Stimulated activated CD8-positive, alpha-beta memory T cell treated with anti-CD3 and anti-CD28 coated beads, Interleukin-7, amount 100 ng/mL, for 1 hour (primary cell): Measurements from ENCODE around the gene ADORA2B.
"Not testable (repeated sequence)": the region's sequence is repeated elsewhere in the genome, so short reads cannot be mapped to it uniquely, and the experiment has no call there.

Experiments
- DNase-seq, 2 donors: peaks; one replicate each; pipeline ENCODE4 v3.0.0-alpha.2; 2020; ENCODE audit warnings: low read depth in 2 of 2

The ADORA2B gene

DNA sequence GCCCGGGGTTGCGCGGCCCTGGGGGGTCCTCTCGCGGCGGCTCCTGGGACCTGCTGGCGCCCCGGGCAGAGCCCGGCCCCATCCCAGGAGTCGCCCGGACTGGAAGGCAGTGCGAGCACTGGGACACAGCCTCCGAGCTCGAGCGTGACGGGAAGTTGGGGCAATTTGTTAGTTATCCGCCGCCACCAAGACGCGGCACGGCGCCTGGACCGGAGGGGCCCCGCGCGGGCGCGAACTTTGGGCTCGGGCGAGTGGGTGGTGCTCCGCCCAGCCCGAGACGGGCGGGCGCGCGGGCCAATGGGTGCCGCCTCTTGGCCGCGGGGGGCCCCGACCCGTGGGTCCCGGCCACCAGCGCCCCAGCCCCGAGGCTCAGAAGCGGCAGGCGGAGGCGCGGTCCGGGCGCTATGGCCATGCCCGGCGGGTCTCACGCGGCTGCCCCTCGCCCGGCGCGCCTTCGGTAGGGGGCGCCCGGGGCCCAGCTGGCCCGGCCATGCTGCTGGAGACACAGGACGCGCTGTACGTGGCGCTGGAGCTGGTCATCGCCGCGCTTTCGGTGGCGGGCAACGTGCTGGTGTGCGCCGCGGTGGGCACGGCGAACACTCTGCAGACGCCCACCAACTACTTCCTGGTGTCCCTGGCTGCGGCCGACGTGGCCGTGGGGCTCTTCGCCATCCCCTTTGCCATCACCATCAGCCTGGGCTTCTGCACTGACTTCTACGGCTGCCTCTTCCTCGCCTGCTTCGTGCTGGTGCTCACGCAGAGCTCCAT, at the start of gene ADORA2B:
Gene ADORA2B (plus strand): TSS at position 372 of the 768 bp plus-strand sequence. CDS start 119 bp downstream, at position 491.
- DNase-seq, result no peak

DNA sequence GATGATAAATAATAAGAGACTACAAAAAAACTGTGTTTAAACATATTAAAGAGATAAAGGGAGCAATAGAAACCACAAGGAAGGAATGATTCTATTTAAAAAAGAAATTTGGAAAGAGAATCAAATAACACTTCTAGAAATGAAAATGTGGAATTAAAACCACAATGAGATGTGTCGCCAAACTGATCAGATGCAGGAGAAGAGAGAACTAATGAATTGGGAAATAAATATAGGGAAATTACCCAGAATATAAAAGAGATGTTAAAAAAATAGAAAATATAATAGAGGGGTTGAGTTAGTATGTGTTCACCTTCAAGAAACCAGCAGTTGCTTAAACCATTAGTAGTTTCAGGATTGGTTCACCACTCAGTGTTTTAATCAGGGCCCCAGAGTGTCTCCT, 48.7 kb upstream of the ADORA2B start:
- no peak for DNase-seq

DNA sequence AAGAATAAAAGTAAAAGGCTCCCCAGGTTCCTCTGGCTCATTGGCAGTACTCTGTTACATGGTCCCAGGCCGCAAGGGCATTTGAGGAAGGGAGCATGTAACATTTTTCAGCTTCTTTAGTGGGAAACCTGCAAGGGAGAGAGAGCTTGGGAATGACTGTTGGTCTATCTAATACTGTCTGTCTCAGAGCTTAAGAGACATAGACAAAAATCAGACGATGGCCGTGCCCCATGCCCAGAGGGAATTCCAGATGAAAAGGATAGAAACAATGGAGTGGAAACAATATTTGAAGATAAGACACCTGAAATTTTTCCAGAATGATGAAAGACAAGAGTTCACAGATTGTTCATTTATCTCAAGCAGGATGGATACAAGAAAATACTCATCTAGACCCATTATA, 48.1 kb upstream of the ADORA2B start:
- no peak for DNase-seq

DNA sequence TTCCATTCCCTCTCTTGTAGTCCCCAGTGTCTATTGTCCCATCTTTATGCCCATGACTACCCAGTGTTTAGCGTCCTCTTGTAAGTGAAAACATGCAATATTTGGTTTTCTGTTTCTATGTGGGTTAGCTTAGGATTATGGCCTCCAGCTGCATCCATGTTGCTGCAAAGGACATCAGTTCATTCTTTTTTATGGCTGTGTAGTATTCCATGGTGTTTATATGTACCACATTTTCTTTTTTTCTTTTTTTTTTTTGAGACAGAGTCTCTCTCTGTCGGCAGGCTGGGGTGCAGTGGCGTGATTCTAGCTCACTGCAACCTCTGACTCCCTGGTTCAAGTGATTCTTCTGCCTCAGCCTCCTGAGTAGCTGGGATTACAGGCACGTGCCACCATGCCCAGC, 45.3 kb upstream of the ADORA2B start:
- not testable (repeated sequence) for DNase-seq

DNA sequence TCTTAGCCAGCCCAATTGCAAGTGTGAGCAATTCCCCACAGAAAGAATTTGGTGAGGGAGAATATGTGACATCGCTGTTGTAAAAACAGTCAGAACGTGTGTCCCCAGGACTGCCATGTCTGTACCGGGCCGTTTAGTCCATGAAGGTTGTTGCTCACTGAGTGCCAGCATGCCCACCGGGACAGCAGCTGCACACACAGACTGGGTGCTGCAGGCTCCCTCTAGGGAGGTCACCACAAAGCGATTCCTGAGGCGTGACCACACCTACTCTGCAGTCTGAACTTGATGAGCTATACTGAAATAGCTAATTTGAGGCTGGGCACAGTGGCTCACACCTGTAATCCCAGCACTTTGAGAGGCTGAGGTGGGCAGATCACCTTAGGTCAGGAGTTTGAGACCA, 44.1 kb upstream of the ADORA2B start:
- DNase-seq, result no peak

DNA sequence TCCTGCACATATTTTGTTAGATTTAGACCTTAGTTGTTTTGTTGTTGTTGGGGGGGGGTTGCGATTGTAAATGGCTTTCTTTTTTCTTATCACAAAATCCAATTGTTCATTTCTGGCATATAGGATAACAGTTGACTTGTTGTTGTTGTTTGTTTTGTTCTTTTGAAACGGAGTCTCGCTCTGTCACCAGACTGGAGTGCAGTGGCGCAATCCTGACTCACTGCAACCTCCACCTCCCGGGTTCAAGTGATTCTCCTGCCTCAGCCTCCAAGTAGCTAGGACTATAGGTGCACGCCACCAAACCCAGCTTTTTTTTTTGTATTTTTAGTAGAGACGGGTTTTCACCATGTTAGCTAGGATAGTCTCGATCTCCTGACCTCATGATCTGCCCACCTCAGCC, 39.7 kb upstream of the ADORA2B start:
- DNase-seq, result not testable (repeated sequence)

DNA sequence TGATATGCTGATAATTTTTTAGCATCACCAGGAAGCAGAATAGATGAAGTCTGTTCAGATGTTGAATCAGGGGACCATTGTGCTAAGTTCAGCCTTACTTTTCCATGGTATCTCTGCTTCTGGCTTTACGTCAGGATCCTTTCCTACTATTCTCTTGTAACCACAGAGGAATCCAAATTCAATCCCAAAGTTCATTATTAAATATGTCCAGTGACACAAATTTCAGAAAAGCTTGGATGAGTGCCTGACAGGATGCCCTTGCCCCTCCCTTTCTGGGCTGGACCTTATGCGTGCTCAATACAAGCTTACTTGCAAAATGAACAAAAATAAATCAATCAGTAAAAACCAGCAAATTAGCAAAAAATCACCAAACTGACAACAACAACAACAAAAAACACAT, 37.6 kb upstream of the ADORA2B start:
- no peak for DNase-seq

DNA sequence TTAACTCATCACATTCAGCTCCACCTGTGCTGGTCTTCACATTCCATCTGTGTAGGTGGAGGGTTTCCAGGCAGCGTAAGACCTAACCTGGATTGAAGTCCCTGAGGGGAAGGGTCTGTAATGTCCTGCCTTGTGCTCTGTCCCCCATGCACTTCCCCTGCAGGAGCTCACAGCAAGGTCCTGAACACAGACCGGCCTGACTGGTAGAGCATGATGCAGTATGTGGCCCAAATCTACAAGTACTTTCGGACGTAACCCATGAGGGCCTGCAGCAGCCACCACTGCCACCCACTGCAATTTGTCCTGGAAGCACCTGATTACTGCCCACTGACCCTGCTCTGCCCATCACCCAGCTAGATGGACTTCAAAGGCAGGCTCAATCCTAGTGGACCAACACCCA, 36.6 kb upstream of the ADORA2B start:
- no peak for DNase-seq

DNA sequence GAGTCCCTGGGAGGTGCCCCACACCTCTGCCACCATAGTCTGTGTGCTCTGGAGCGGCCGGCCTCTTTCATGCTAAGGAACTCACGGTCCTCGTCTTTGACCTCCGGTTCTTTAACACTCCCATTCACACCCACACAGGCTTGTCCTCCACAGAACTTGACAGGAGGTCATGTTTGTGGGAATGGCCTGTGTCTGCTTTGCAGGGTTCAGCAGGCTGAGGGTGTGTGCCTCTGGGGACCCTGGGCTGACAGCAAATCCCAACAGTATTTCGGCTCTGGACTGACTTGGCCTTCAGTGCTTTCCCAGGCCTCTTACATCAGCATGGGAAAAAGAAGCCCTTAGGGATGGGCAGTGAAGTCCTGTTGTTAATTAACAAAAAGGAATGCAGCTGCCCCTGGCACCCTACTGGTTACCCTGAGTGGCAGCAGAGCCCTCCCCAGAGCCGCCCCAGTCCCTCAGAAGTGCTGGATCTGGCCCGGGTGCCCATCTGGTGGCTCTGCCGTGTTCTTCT, 35.4 kb upstream of the ADORA2B start:
- DNase-seq, result no peak

DNA sequence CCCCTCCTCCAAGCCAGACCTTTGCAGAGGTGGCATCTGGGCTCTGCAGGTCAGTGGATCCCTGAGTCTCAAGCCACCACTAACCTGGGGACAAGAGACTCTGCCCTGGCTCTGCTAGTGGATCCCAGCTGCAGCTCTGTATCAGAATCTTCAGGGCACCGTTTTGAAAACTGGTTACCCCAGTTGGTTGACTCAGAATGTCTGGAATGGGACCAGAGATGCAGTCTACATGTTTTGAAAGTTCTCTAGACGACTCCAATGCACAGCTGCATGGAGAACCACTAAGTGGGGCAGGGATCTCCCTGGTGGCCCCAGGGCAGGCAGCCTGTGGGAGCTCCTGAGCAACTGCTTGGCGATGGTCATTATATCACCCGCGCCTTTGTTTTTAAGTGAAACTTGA, 34.1 kb upstream of the ADORA2B start:
- DNase-seq, result no peak

DNA sequence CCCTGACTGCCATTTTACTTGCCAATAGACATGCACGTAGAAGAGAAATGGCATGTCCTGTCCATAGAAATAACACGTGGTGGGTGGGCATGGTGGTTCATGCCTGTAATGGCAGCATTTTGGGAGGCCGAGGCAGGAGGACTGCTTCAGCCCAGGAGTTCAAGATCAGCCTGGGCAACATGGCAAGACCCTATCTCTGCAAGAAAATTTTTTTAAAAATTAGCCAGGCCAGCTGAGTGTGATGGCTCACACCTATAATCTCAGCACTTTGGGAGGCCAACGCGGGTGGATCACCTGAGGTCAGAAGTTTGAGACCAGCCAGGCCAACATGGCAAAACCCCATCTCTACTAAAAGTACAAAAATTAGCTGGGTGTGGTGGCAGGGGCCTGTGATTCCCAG, 33.2 kb upstream of the ADORA2B start:
- DNase-seq, result not testable (repeated sequence)

DNA sequence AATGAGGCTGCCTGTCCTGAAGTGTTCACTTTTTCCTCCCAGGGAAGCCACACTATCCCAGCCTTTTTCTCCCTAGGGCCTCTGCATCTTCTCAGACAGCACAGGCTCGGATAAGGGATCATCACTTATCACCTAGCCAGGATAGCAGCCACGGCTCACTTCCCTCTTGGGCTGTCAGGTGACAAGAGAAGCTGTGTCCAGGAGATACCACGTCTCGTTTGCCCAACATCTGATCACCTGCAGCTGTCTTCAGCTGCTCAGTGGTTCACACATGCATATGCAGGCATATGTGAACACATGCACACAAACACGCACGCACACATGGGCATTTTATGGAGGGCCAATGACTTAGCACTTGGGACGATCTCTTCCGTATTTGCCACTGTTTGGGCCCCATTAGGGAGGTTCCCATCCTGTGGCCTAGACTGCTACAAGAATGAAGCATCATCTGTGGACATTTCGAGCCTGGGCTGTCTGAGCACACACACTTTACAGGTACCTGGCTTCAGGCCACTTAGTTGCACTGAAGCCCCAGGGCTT, 32.4 kb upstream of the ADORA2B start:
- DNase-seq, result no peak

DNA sequence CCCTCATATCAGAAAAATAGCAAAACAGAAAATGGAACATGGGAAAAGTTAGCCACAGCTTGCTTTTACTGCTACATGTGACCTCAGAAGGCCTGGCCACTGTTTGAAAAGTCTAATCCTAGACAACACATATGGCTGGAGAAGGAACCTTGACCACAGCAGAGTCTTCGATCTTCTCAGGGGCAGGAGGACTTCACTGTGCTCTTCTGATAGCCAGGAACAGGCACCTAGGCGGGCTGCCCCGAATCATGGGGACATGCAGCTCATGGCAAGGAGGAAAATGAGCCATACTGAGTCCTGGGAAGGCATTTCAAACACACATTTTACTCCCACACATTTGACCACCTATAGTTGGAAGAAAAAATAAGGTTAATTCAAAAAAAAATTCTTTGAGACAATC, 31.1 kb upstream of the ADORA2B start:
- DNase-seq, result no peak

DNA sequence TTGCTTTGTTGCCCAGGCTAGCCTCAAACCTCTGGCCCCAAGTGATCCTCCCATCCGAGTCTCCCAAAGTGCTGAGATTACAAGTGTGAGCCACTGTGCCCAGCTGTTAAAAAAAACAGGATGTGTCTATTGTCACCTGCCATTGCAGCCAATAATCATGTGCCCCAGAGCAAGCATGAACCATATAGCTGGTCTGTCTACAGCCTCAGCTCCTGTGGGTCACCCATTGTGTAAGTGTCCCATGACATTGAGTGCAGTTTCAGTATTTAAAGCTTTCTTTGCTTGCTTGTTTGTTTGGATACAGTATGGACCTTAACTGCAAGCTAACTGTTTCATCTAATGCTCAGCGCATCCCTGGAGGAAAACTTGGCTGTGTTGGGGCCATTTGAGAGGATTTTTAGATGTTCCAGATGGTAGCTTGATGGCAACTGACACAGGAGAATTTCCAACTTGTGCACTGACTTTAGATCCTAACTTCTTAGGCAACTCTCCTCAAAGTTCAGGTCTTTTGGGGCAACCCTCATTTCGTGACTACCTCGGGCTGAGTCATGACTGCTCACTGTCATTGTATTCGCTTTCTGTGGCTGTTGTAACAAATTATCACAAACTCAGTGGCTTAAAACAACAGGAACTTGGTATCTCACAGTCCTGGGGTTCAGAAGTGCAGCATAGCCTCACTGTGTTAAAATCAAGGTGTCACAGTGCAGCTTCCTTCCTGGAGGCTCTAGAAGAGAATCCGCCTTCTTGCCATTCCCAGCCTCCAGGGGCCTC, 30.3 kb upstream of the ADORA2B start:
- DNase-seq, result no peak

DNA sequence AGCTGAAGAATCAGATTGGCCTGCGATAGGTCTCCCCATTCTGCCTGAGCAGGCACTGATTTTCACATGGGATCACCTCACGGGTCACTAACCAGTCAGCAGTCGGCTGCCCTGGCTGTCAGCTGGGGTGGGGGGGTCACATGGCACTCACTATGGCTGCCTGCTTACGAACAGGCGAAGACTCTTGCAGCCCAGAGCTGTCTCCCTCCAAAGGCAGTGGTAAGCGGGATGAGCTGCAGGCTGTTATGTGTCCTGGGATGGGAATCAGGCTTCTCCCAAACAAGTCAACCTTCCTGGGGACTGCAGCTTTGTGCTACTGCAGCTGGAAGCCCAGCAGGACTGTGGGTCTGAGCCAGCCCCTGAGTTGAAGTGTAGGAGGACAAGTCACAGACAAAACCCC, 29.0 kb upstream of the ADORA2B start:
- no peak for DNase-seq

DNA sequence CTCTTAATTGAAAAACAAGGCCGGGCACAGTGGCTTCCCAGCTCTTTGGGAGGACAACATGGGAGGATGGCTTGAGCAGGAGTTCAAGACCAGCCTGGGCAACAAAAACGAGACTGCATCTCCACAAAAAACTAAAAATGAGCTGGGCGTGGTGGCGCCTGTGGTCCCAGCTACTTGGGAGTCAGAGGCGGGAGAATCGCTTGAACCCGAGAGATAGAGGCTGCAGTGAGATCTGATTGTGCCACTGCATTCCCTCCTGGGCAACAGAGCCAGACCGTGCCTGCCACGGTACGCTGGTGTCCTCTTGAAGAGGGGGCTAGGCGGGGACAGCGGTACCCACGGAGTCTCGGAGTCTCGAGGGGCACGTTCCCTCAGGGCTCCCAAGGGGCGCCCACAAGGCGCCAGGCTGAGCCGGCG, 27.9 kb upstream of the ADORA2B start:
- no peak for DNase-seq

DNA sequence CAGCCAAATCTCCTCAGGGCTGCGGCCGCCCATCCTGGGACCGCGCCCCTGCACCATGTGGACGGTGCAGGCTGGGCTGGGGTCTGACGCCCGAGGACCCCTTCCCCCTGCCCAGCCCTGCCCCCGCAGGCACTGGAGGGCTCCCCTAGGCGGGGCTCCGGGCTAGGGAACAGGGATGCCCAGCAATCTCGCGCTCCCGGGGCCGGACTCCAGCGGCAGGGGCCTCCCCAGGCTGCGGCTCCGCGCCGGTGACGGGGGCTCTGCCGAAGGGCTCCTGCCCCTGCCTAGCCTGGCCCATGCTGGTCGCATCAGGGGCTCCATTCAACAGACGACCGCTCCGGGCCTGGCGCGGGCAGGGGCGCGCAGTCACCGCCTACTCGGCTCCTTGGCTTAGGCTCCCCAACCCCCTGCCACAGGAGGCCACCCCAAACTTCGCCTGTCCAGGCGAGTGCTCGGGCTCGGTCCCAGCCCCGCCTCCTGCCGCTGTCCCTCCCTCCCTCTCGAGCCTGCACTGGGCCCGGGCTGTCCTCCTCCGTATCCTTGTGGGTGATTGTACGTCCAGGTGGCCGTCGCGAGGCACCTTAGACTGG, 27.4 kb upstream of the ADORA2B start:
- DNase-seq, result no peak

DNA sequence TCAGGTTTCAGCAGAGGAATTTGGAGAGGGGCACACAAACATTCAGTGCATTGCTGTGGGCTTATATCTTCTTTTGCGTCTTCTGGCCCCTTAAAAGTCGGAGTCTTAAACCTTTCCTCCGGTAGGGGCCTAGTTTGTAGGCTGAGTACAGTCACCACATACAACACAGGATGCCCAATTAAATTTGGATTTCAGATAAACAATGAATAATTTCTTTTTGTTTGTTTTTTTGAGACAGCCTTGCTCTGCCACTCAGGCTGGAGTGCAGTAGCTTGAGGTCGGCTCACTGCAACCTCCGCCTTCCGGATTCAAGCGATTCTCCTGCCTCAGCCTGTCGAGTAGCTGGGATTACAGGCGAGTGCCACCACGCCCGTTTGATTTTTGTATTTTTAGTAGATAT, 26.7 kb upstream of the ADORA2B start:
- no peak for DNase-seq

DNA sequence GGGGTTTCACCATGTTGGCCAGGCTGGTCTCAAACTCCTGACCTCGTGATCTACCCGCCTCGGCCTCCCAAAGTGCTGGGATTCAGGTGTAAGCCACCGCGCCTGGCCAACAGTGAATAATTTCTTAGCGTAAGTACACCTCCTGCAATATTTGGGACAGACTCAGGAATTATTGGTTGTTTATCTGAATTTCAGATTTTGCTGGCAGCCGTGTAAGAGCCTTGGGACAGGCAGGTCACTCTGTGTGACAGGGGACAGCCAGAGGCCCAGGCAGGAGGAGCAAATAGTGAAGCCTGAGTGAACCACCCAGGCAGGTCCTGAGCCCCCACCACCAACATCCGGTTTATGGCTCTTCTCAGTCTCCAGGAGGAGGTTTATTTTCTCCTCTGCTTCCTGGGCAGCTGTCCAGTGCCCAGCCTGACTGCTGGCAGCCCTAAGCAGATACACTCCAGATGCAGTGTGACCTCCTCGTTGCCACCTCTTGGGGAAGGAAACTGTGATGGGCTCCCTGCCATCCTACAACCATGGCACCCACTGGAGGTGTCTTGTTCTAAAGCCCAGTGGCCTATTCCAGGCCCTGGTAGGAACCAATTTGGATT, 26.2 kb upstream of the ADORA2B start:
- DNase-seq, result no peak

DNA sequence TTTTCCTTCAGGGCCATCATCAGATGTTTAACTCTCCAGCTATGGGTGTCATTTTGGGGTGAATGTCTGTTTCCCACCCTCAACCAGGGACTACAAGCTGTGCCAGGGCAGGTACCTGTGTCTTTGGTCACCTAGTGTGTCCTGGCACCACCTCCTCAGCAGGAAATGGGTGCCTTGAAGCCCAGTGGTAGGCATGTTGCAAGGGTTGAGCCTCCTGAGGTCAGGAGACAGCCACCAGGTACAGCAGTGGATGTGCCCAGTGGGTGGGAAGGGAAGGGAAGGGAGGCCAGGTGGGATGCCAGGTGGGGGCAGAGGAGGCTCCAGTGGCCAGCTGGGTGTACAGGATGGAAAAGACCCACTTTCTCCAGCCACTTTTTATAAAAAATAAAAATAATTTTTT, 25.5 kb upstream of the ADORA2B start:
- DNase-seq, result no peak

DNA sequence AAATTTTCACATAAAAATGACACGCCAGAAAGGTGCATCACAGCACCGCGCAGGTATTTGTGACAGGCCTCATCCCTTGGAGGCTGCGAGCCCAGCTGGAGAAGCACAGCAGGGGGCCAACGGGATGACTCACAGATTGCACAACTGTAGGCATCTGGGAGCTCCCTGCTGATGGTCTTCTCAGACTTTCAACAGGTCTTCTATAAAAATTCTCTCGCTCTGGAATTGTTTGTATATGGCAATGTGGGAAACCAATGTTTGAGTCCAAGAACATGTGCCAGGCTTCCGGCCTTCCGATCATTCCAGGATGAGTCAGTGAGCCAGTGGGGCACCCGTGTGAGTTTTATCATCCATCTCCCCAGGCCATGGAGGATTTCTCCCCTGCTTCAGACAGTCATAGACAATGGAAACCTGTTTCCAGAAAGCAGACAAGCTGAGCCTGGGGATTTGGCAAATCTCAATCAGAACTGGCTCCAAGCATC, 24.1 kb upstream of the ADORA2B start:
- no peak for DNase-seq

DNA sequence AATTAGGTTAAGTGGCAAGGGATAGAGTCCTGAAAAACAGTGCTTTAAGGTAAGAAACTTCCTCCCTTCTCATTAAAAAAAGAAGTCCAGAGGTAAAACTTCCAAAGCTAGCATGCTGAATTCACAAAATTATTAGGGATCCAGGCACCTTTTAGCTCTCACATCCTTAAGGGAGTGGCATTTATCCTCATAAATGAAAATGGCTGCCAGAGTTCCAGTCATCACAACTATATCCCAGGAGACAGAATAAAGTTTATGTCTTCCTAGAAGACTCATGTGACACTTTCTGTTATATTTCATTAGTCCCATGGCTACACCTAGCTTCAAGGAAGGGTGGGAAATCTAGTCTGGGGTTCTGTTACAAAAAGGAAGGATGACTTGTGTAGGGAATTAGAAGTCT, 23.3 kb upstream of the ADORA2B start:
- no peak for DNase-seq
